ENCODE results near the gene SLC34A3.
A peak's percentile ranks its signal among the peaks of the same experiment; 100 is the strongest.

SLC34A3 gene

GRCh38 chr9:137218754-137219271 is 11.9 kb upstream of the SLC34A3 start:
- Histone ChIP-seq H3K9me3 (ENCODE audit: insufficient read depth, low read length) (no peaks in the 10 kb centered on the region), H3K27ac (ENCODE audit: low read length) (no peak overlapping the region), H4K20me1 (ENCODE audit: insufficient read depth, low read length) (no peaks in the 10 kb centered on the region), H3K27me3 (ENCODE audit: low read depth, low read length) (no peaks in the 10 kb centered on the region), H3K36me3 (replicated peaks; ENCODE audit: low read depth, low read length) (no peaks in the 10 kb centered on the region), H3K4me1 (ENCODE audit: low read length) (peaks cover 3% of the 10 kb centered on the region; the same call in 1 of the 2 replicates), H3K79me2 (ENCODE audit: low read length) (no peaks in the 10 kb centered on the region), H2AFZ (ENCODE audit: low read depth, low read length) (no peak overlapping the region), H3K4me2 (ENCODE audit: low read length) (no peak overlapping the region), H3K4me3 (ENCODE audit: low read length) (no peak overlapping the region), H3K9ac (ENCODE audit: low read length) (no peak overlapping the region)
- TF ChIP-seq, protein P1, sequence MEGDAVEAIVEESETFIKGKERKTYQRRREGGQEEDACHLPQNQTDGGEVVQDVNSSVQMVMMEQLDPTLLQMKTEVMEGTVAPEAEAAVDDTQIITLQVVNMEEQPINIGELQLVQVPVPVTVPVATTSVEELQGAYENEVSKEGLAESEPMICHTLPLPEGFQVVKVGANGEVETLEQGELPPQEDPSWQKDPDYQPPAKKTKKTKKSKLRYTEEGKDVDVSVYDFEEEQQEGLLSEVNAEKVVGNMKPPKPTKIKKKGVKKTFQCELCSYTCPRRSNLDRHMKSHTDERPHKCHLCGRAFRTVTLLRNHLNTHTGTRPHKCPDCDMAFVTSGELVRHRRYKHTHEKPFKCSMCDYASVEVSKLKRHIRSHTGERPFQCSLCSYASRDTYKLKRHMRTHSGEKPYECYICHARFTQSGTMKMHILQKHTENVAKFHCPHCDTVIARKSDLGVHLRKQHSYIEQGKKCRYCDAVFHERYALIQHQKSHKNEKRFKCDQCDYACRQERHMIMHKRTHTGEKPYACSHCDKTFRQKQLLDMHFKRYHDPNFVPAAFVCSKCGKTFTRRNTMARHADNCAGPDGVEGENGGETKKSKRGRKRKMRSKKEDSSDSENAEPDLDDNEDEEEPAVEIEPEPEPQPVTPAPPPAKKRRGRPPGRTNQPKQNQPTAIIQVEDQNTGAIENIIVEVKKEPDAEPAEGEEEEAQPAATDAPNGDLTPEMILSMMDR (IDR thresholded peaks at IDR 0.05; ENCODE audit: low read depth, low read length), result no peak
- TF ChIP-seq EZH2phosphoT487 (IDR thresholded peaks at IDR 0.05; ENCODE audit: low read depth), result no peak

- Histone ChIP-seq H3K9ac (ENCODE audit: low read length) (no peak overlapping the region), H3K36me3 (replicated peaks; ENCODE audit: low read depth, low read length) (no peaks in the 10 kb centered on the region), H3K4me1 (ENCODE audit: low read length) (peaks cover 10% of the 10 kb centered on the region; the same call in 1 of the 2 replicates), H2AFZ (ENCODE audit: low read depth, low read length) (no peak overlapping the region), H3K4me2 (ENCODE audit: low read length) (no peak overlapping the region), H3K79me2 (ENCODE audit: low read length) (no peaks in the 10 kb centered on the region), H3K4me3 (ENCODE audit: low read length) (no peak overlapping the region), H4K20me1 (ENCODE audit: insufficient read depth, low read length) (no peaks in the 10 kb centered on the region), H3K27ac (ENCODE audit: low read length) (no peak overlapping the region), H3K9me3 (ENCODE audit: insufficient read depth, low read length) (no peaks in the 10 kb centered on the region), H3K27me3 (ENCODE audit: low read depth, low read length) (no peaks in the 10 kb centered on the region)
- TF ChIP-seq EZH2phosphoT487 (IDR thresholded peaks at IDR 0.05; ENCODE audit: low read depth), result no peak
- TF ChIP-seq, protein P1 (IDR thresholded peaks at IDR 0.05; ENCODE audit: low read depth, low read length), result no peak
Measured at GRCh38 chr9:137219757-137220316, 10.9 kb upstream of the SLC34A3 start.

- Histone ChIP-seq H3K27ac (ENCODE audit: low read length) (no peak overlapping the region), H4K20me1 (ENCODE audit: insufficient read depth, low read length) (no peaks in the 10 kb centered on the region), H3K27me3 (ENCODE audit: low read depth, low read length) (no peaks in the 10 kb centered on the region), H3K9ac (ENCODE audit: low read length) (no peak overlapping the region), H3K4me2 (ENCODE audit: low read length) (no peak overlapping the region), H3K4me3 (ENCODE audit: low read length) (no peak overlapping the region), H3K79me2 (ENCODE audit: low read length) (no peaks in the 10 kb centered on the region), H3K9me3 (ENCODE audit: insufficient read depth, low read length) (no peaks in the 10 kb centered on the region), H2AFZ (ENCODE audit: low read depth, low read length) (no peak overlapping the region), H3K36me3 (replicated peaks; ENCODE audit: low read depth, low read length) (no peaks in the 10 kb centered on the region), H3K4me1 (ENCODE audit: low read length) (peaks cover 10% of the 10 kb centered on the region; the same call in 1 of the 2 replicates)
- TF ChIP-seq EZH2phosphoT487 (IDR thresholded peaks at IDR 0.05; ENCODE audit: low read depth), result no peak
- TF ChIP-seq, protein P1 (IDR thresholded peaks at IDR 0.05; ENCODE audit: low read depth, low read length), result no peak
Measured at GRCh38 chr9:137220317-137221094, 10.2 kb upstream of the SLC34A3 start.

DNA sequence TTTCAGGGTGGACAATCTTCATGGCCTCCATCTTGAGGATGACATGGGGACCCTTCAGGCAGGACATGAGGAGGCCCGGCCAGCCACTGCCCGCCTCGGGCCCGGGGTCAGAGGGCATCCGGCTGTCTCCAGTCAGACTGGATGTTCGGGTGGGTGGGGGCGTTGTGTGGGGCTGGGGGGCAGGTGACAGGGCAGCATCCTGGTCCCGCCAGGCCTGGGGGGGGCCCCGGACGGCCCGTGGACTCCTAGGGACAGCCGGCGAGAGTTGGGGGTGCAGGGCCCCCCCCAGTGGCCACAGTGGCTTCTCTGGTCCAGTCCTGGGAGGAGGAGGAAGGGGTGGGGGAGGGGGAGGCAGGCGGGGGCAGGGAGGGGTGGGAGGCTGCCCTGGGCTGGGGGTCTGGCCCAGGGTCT is 9.6 kb upstream of the SLC34A3 start:
- Histone ChIP-seq H3K36me3 (replicated peaks; ENCODE audit: low read depth, low read length) (no peaks in the 10 kb centered on the region), H3K27me3 (ENCODE audit: low read depth, low read length) (no peaks in the 10 kb centered on the region), H3K79me2 (ENCODE audit: low read length) (no peaks in the 10 kb centered on the region), H3K4me1 (ENCODE audit: low read length) (peaks cover 10% of the 10 kb centered on the region; the same call in 1 of the 2 replicates), H3K9ac (ENCODE audit: low read length) (peak overlapping the region; percentile 62; the same call in 1 of the 2 replicates), H3K4me3 (ENCODE audit: low read length) (peak overlapping the region; percentile 84), H3K27ac (ENCODE audit: low read length) (no peak overlapping the region), H2AFZ (ENCODE audit: low read depth, low read length) (no peak overlapping the region), H3K4me2 (ENCODE audit: low read length) (peak overlapping the region; percentile 74), H3K9me3 (ENCODE audit: insufficient read depth, low read length) (no peaks in the 10 kb centered on the region), H4K20me1 (ENCODE audit: insufficient read depth, low read length) (no peaks in the 10 kb centered on the region)
- TF ChIP-seq EZH2phosphoT487 (IDR thresholded peaks at IDR 0.05; ENCODE audit: low read depth), result no peak
- TF ChIP-seq, protein P1 (IDR thresholded peaks at IDR 0.05; ENCODE audit: low read depth, low read length), result no peak

Data from OCI-LY3 (cell line).